Prostate gland (tissue), 2 donors: ENCODE measurements around the gene SULT1B1.

ENCODE experiments used
- CTCF ChIP-seq, 4 experiments: fragments of 200-600 bp in 2 of 4; fragments of 450-650 bp in 2 of 4; sonication (generic) in 2 of 4; IDR thresholded peaks; 1 replicate in 3 of 4; 2 replicates in 1 of 4; pipeline ENCODE4 v1.5.1; 2016 to 2019; ENCODE audit warnings: antibody characterized with exemption in 4 of 4, mild to moderate bottlenecking in 2 of 4, moderate library complexity in 2 of 4
- POLR2A ChIP-seq: fragments of 450-650 bp; IDR thresholded peaks from one replicate; pipeline ENCODE4 v1.6.1; 2016; ENCODE audit warnings: antibody characterized with exemption, mild to moderate bottlenecking
- POLR2AphosphoS5 ChIP-seq: sonication (generic); formaldehyde crosslinking; IDR thresholded peaks from one replicate; pipeline ENCODE4 v1.6.1; 2017; ENCODE audit warnings: antibody characterized with exemption

DNA sequence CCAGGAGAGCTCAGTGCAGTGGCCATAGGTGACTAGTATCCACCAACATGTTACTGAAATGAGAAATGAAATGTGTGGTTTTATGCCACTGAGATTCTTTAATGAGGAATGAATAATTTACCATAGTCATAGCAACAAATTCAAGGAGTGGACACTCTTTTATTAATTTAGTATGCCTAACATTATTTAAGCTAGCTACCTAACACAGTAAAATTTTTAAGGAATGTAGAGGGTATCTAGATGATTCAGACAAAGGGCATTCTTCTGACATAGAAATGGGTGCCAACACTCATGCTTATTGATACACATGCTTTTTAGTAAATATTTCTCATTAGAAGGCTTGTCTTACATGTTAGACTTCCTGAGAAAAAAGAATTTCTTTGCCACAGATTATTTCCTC, 33.3 kb upstream of the SULT1B1 start:
- TF ChIP-seq CTCF (IDR thresholded peaks at IDR 0.05) (no peak), POLR2AphosphoS5 (no peak), POLR2A (no peak)
